A549 (cell line): Measurements from ENCODE around the gene HNF4A. TPM values are rescaled to one million over a fixed set of nuclear protein-coding genes. Genes with fewer than 3 reads are reported as not detected.

Experiments
- ATAC-seq, 2 experiments: fragments of 200-7000 bp in 1 of 2; fragments of >200 bp in 1 of 2; cut with Nextera tagmentation in 1 of 2; cut with Tn5 transposase in 1 of 2; 3 replicates each; pipeline versions ENCODE4 v1.8.0 to v1.9.1; 2018 to 2020; ENCODE audit warnings: mild to moderate bottlenecking in 1 of 2, moderate library complexity in 1 of 2
- CTCF ChIA-PET: fragments of 300-600 bp; sonication (Branson Sonifier 250); formaldehyde crosslinking; extraction: SDS; loops from one replicate; lab custom pipeline; 2021; ENCODE audit warnings: antibody characterized with exemption, inconsistent platforms; lab: Yijun Ruan, JAX
- POLR2A ChIA-PET: fragments of 350-600 bp; formaldehyde crosslinking; extraction: SDS; loops from one replicate; lab custom pipeline; 2021; ENCODE audit warnings: antibody characterized with exemption, inconsistent platforms; lab: Yijun Ruan, JAX
- DNase-seq, 2 experiments: peaks; one replicate each; pipeline versions ENCODE4 v3.0.0 to v3.0.0-alpha.2; 2011 to 2016; ENCODE audit warnings: low read depth in 1 of 2, low spot score in 1 of 2
- FAIRE-seq: peaks from 2 replicates; lab custom pipeline; 2011; peaks lifted over from hg19 to GRCh38; lab: Jason Lieb, UNC
- H3K27ac ChIP-seq, 2 experiments: fragments of >200 bp; sonication (Bioruptor Twin); formaldehyde crosslinking; 3 replicates each; pipeline ENCODE4 v1.5.1; 2016 to 2017
- H3K4me1 ChIP-seq: fragments of >200 bp; sonication (Bioruptor Twin); formaldehyde crosslinking; 3 replicates; pipeline ENCODE4 v1.6.1; 2016
- H3K4me2 ChIP-seq: fragments of >200 bp; sonication (Bioruptor Twin); formaldehyde crosslinking; 3 replicates; pipeline ENCODE4 v1.6.1; 2016
- H3K4me3 ChIP-seq: fragments of >200 bp; sonication (Bioruptor Twin); formaldehyde crosslinking; 3 replicates; pipeline ENCODE4 v1.5.1; 2016
- H3K9me3 ChIP-seq: fragments of >200 bp; sonication (Bioruptor Twin); formaldehyde crosslinking; 3 replicates; pipeline ENCODE4 v1.6.1; 2016
- ATOH8 ChIP-seq: fragments of 250-450 bp; sonication (Bioruptor Pico); IDR thresholded peaks from 2 replicates; pipeline ENCODE4 v1.5.0; 2020; ENCODE audit warnings: low read depth, mild to moderate bottlenecking, moderate library complexity
- BCL3 ChIP-seq: fragments of >200 bp; sonication (Bioruptor Twin); formaldehyde crosslinking; IDR thresholded peaks from 3 replicates; pipeline ENCODE4 v1.6.1; 2016
- BHLHE40 ChIP-seq: IDR thresholded peaks from 2 replicates; pipeline ENCODE4 v1.6.1; 2012; ENCODE audit warnings: low read depth, low read length, inconsistent platforms
- CBX2 ChIP-seq: fragments of 200-600 bp; sonication (generic); IDR thresholded peaks from 2 replicates; pipeline ENCODE4 v1.6.1; 2016; ENCODE audit warnings: low read depth, mild to moderate bottlenecking, borderline replicate concordance
- CHD2 ChIP-seq: fragments of 150-350 bp; IDR thresholded peaks from 2 replicates; pipeline ENCODE4 v1.6.1; 2014; ENCODE audit warnings: low read length; ENCODE audit not compliant: partially characterized antibody
- CHD4 ChIP-seq: fragments of 200-600 bp; sonication (generic); IDR thresholded peaks from 2 replicates; pipeline ENCODE4 v1.6.1; 2016; ENCODE audit warnings: antibody characterized with exemption, mild to moderate bottlenecking, borderline replicate concordance
- CTCF ChIP-seq: fragments of >200 bp; sonication (Bioruptor Twin); formaldehyde crosslinking; IDR thresholded peaks from 3 replicates; pipeline ENCODE4 v1.5.1; 2016
- EHMT2 ChIP-seq: fragments of 200-600 bp; sonication (generic); IDR thresholded peaks from 2 replicates; pipeline ENCODE4 v1.6.1; 2016; ENCODE audit warnings: antibody characterized with exemption, low read depth, mild to moderate bottlenecking, moderate library complexity
- FOSB ChIP-seq: fragments of 250-450 bp; sonication (Bioruptor Pico); IDR thresholded peaks from 2 replicates; pipeline ENCODE4 v1.5.0; 2020; ENCODE audit warnings: mild to moderate bottlenecking, moderate library complexity
- FOSL2 ChIP-seq, 2 experiments: fragments of 450-650 bp in 1 of 2; fragments of >200 bp in 1 of 2; sonication (Bioruptor Twin) in 1 of 2; formaldehyde crosslinking; IDR thresholded peaks; 2 replicates each; pipeline versions ENCODE4 v1.5.0 to v1.6.1; 2016 to 2020; ENCODE audit warnings: mild to moderate bottlenecking in 1 of 2, moderate library complexity in 1 of 2
- FOXS1 ChIP-seq: fragments of 250-450 bp; sonication (Bioruptor Pico); IDR thresholded peaks from 2 replicates; pipeline ENCODE4 v1.5.0; 2020; ENCODE audit warnings: mild to moderate bottlenecking, moderate library complexity
- HOXA7 ChIP-seq: fragments of 250-450 bp; sonication (Bioruptor Pico); IDR thresholded peaks from 2 replicates; pipeline ENCODE4 v1.5.0; 2020; ENCODE audit warnings: mild to moderate bottlenecking, moderate library complexity
- HOXB13 ChIP-seq: fragments of 250-450 bp; sonication (Bioruptor Pico); IDR thresholded peaks from 2 replicates; pipeline ENCODE4 v1.5.0; 2020; ENCODE audit warnings: low read depth, mild to moderate bottlenecking, moderate library complexity
- HOXB5 ChIP-seq: fragments of 250-450 bp; sonication (Bioruptor Pico); IDR thresholded peaks from 2 replicates; pipeline ENCODE4 v1.5.0; 2020; ENCODE audit warnings: mild to moderate bottlenecking, moderate library complexity
- JUN ChIP-seq, 2 experiments: fragments of >200 bp; sonication (Bioruptor Twin); formaldehyde crosslinking; IDR thresholded peaks; 2 replicates in 1 of 2; 3 replicates in 1 of 2; pipeline ENCODE4 v1.6.1; 2016 to 2017
- JUNB ChIP-seq: fragments of >200 bp; sonication (Bioruptor Twin); formaldehyde crosslinking; IDR thresholded peaks from 2 replicates; pipeline ENCODE4 v1.6.1; 2016
- MAZ ChIP-seq: fragments of 150-350 bp; IDR thresholded peaks from 2 replicates; pipeline ENCODE4 v1.6.1; 2014; ENCODE audit warnings: antibody characterized with exemption, low read depth, low read length, borderline replicate concordance
- MYC ChIP-seq: IDR thresholded peaks from 2 replicates; pipeline ENCODE4 v1.6.1; 2012; ENCODE audit warnings: mild to moderate bottlenecking, inconsistent platforms, low read length, improper control_type of control experiment, borderline replicate concordance
- NPAS2 ChIP-seq: fragments of 250-450 bp; sonication (Bioruptor Pico); IDR thresholded peaks from 2 replicates; pipeline ENCODE4 v1.8.0; 2022; ENCODE audit warnings: mild to moderate bottlenecking, moderate library complexity, borderline replicate concordance
- PHF8 ChIP-seq: fragments of 200-600 bp; sonication (generic); IDR thresholded peaks from 2 replicates; pipeline ENCODE4 v1.6.1; 2016; ENCODE audit warnings: low read depth, mild to moderate bottlenecking, antibody characterized with exemption, moderate library complexity, borderline replicate concordance
- POLR2A ChIP-seq: IDR thresholded peaks from 2 replicates; pipeline ENCODE4 v1.6.1; 2012; ENCODE audit warnings: mild to moderate bottlenecking, low read length
- POLR2AphosphoS2 ChIP-seq: conservative IDR thresholded peaks from 2 replicates; pipeline ENCODE4 v1.6.1; 2012; ENCODE audit warnings: low read length, improper control_type of control experiment, inconsistent platforms
- RAD21 ChIP-seq, 2 experiments: fragments of >200 bp in 1 of 2; sonication (Bioruptor Twin) in 1 of 2; formaldehyde crosslinking in 1 of 2; IDR thresholded peaks in 1 of 2; conservative IDR thresholded peaks in 1 of 2; 2 replicates in 1 of 2; 3 replicates in 1 of 2; pipeline ENCODE4 v1.6.1; 2012 to 2018; ENCODE audit warnings: inconsistent platforms in 1 of 2
- RARB ChIP-seq: fragments of 250-450 bp; sonication (Bioruptor Pico); IDR thresholded peaks from 2 replicates; pipeline ENCODE4 v1.8.0; 2021; ENCODE audit warnings: mild to moderate bottlenecking, moderate library complexity
- RCOR1 ChIP-seq: fragments of 150-350 bp; IDR thresholded peaks from 2 replicates; pipeline ENCODE4 v1.6.1; 2014; ENCODE audit warnings: antibody characterized with exemption, low read length, low read depth
- REST ChIP-seq: fragments of 200-600 bp; sonication (generic); IDR thresholded peaks from 2 replicates; pipeline ENCODE4 v1.6.1; 2016; ENCODE audit warnings: antibody characterized with exemption, mild to moderate bottlenecking, moderate library complexity
- RFX5 ChIP-seq: fragments of 450-650 bp; IDR thresholded peaks from 2 replicates; pipeline ENCODE4 v1.7.1; 2014; ENCODE audit warnings: antibody characterized with exemption, mild to moderate bottlenecking, moderate library complexity
- SMC3 ChIP-seq: fragments of >200 bp; sonication (Bioruptor Twin); formaldehyde crosslinking; IDR thresholded peaks from 3 replicates; pipeline ENCODE4 v1.6.1; 2018; ENCODE audit warnings: inconsistent platforms
- SREBF2 ChIP-seq: fragments of 450-650 bp; IDR thresholded peaks from 2 replicates; pipeline ENCODE4 v1.6.1; 2014; ENCODE audit warnings: mild to moderate bottlenecking, moderate library complexity
- TFCP2L1 ChIP-seq: fragments of 250-450 bp; sonication (Bioruptor Pico); IDR thresholded peaks from 2 replicates; pipeline ENCODE4 v1.5.0; 2021; ENCODE audit warnings: mild to moderate bottlenecking
- TP53 ChIP-seq: fragments of 250-450 bp; sonication (Bioruptor Pico); IDR thresholded peaks from 2 replicates; pipeline ENCODE4 v1.5.0; 2021; ENCODE audit warnings: mild to moderate bottlenecking, moderate library complexity
- ZC3H11A ChIP-seq: fragments of 450-650 bp; IDR thresholded peaks from 2 replicates; pipeline ENCODE4 v1.6.1; 2014; ENCODE audit warnings: antibody characterized with exemption, mild to moderate bottlenecking
- WGBS: methylation state at CpG from one replicate; pipeline ENCODE4 v1.1.6; 2017; ENCODE audit errors: missing lambda C conversion rate; 5-methylcytosine and 5-hydroxymethylcytosine counted together
- polyA plus RNA-seq, 4 experiments: library from polyadenylated mRNA; depleted of rRNA in 3 of 4; stranded (reverse); fragments of >200 nt; fragmentation: RNase III in 1 of 4; extraction: RNeasy Plus Mini Kit Qiagen cat#74134 plus additional on column Dnase treatment in 1 of 4; gene quantifications; 2 replicates in 3 of 4; 3 replicates in 1 of 4; pipeline ENCODE4 v1.2.3, GENCODE V29; 2011 to 2017
- TF ChIP-seq, protein P1 (sequence below): IDR thresholded peaks from 2 replicates; pipeline ENCODE4 v1.6.1; 2012; ENCODE audit warnings: low read depth, borderline replicate concordance

Gene HNF4A
- polyA plus RNA-seq, 2 of the 4 experiments (the other 2 are of a cell fraction): 20.0 to 26.2 TPM

DNA sequence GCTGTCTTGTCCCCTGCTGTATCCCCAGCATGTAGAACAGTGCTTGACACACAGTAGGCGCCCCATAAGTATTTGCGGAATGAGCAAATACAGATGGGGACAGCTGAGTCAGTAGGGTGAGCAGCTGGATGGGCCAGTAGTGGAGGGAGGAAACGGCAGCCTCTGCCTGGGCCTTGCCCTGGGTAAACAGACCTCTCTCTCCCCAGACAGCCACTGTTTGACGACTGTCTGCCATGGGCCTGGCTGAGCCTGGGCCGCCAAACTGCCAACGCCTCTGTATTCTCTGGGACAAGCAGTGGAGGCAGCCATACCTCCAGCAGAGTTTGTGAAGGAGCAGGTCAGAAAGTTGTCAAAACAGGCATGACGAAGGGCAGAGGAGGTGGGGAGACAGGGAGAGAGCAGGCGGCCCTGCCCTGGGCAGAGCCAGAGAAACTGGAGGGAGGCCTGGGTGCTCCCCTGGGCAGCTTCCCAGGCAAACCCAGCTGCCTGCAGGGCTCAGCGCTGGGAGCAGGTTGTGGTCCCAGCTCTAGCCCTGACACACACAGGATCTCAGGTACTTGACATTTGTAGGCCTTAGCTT lies 15.2 kb downstream of the HNF4A start:
- Histone ChIP-seq H3K27ac (peak overlapping the region; percentile 90 to 95), H3K9me3 (no peaks in the 10 kb centered on the region), H3K4me1 (peaks cover 61% of the 10 kb centered on the region), H3K4me2 (peak overlapping the region; percentile 66), H3K4me3 (no peak overlapping the region)
- ChIA-PET POLR2A (no interaction called here), CTCF (interaction anchor here (0.8 to 9.4 kb wide), 10 partner anchors 9 to 313 kb away, joined by 3 to 81 read pairs (median 6); partner anchors contain the start of gene FITM2)
- DNase-seq: peak; percentile 90 to 97
- 7% methylated on average over 7 of the region's 9 CpGs for WGBS
- FAIRE-seq: peak; percentile 73
- peak; percentile 99 to 100 for ATAC-seq
- no peak for TF ChIP-seq RARB (CRISPR knock-in tag)
- TF ChIP-seq CHD2: no peak
- TF ChIP-seq FOSB (CRISPR knock-in tag): no peak
- peak; percentile 69 to 70; a peak in 2 of 5 replicates for TF ChIP-seq JUN (IDR thresholded peaks at IDR 0.05)
- TF ChIP-seq HOXA7 (CRISPR knock-in tag): no peak
- TF ChIP-seq ZC3H11A: no peak
- TF ChIP-seq BHLHE40: 0 out of 2 replicates have a peak, but pooled peaks have one; percentile 11
- no peak for TF ChIP-seq FOSL2 (IDR thresholded peaks at IDR 0.05)
- TF ChIP-seq FOSL2 (CRISPR knock-in tag; IDR thresholded peaks at IDR 0.05): peak; percentile 81
- no peak for TF ChIP-seq NPAS2 (CRISPR knock-in tag)
- TF ChIP-seq MYC: no peak
- peak; percentile 55; the same call in 1 of the 2 replicates for TF ChIP-seq HOXB13 (CRISPR knock-in tag)
- TF ChIP-seq TP53 (CRISPR knock-in tag): no peak
- no peak for TF ChIP-seq EHMT2
- no peak for TF ChIP-seq RCOR1
- TF ChIP-seq PHF8: no peak
- TF ChIP-seq POLR2AphosphoS2: no peak
- TF ChIP-seq, protein P1, sequence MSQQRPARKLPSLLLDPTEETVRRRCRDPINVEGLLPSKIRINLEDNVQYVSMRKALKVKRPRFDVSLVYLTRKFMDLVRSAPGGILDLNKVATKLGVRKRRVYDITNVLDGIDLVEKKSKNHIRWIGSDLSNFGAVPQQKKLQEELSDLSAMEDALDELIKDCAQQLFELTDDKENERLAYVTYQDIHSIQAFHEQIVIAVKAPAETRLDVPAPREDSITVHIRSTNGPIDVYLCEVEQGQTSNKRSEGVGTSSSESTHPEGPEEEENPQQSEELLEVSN: no peak
- no peak for TF ChIP-seq FOXS1 (CRISPR knock-in tag)
- no peak for TF ChIP-seq REST
- peak; percentile 32; the same call in 1 of the 2 replicates for TF ChIP-seq POLR2A
- TF ChIP-seq SREBF2: no peak
- no peak for TF ChIP-seq RFX5
- TF ChIP-seq ATOH8 (CRISPR knock-in tag): peak; percentile 24; the same call in 1 of the 2 replicates
- peak; percentile 75; the same call in 1 of the 2 replicates for TF ChIP-seq HOXB5 (CRISPR knock-in tag)
- TF ChIP-seq RAD21 (conservative IDR thresholded peaks at IDR 0.05 in 1 of 2, IDR thresholded peaks at IDR 0.05 in 1 of 2): peak in 1 of 2 experiments; percentile 18; a peak in 2 of 5 replicates
- no peak for TF ChIP-seq SMC3
- TF ChIP-seq CBX2: no peak
- TF ChIP-seq TFCP2L1 (CRISPR knock-in tag): 0 out of 2 replicates have a peak, but pooled peaks have one; percentile 12
- no peak for TF ChIP-seq CHD4
- no peak for TF ChIP-seq CTCF
- 0 out of 3 replicates have a peak, but pooled peaks have one; percentile 49 for TF ChIP-seq BCL3
- no peak for TF ChIP-seq MAZ
- TF ChIP-seq JUNB: peak; percentile 53
